GM18499 (cell line): Measurements from ENCODE around the gene OR8D2.
"Not testable (repeated sequence)": the region's sequence is repeated elsewhere in the genome, so short reads cannot be mapped to it uniquely, and the experiment has no call there.

Experiments used
- ATAC-seq: cut with Tn5 transposase; IDR thresholded peaks from one replicate; pipeline ENCODE4 v1.9.1; 2021; ENCODE audit warnings: moderate number of reproducible peaks; ENCODE audit not compliant: insufficient read depth, unreplicated experiment

OR8D2 gene

GRCh38 chr11:124294687-124295086 lies 25.3 kb downstream of the OR8D2 start:
- no peak for ATAC-seq

DNA sequence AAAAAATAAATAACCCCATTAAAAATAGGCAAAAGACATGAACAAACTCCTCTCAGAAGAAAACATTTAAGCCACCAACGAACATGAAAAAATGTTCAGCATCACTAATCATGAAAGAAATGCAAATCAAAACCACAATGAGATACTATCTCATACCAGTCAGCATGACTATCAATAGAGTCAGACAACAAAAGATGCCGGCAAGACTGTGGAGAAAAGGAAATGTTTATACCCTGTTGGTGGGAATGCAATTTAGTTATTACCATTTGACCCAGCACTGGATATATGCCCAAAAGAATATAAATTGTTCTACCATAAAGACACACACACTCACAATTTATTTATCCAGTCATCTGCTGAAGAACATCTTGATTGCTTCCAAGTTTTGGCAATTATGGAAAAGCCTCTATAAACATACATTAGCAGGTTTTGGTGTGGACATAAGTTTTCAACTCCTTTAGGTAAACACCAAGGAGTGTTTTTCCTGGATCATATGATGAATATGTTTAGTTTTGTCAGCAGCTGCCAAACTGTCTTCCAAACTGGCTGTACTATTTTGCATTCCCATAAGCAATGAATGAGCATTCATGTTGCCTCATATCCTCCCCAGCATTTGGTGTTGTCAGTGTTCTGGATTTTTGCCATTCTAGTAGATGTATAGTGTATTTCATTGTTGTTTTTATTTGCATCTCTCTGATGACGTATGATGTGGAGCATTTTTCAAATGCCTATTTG lies 34.2 kb downstream of the OR8D2 start:
- no peak for ATAC-seq

GRCh38 chr11:124278261-124278660 lies 41.7 kb downstream of the OR8D2 start:
- ATAC-seq: no peak

DNA sequence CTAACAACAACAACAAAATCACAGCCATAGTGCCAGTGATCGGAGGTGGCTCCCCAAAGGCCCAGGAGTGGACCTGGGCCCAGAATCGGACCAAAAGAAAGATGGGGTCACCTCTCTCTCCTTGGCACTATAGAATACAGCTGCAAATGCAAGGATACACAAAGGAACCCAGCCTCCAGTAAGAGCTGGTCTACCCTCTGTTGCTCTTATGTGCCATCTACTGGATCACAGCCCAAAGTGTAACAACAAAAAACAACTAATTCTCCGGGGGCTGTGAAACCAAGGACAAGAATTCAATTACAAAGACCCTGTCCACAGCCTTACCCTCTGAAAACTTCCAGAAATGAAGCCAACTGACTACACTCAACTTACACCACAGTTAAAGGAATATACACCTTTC lies 42.2 kb downstream of the OR8D2 start:
- no peak for ATAC-seq

DNA sequence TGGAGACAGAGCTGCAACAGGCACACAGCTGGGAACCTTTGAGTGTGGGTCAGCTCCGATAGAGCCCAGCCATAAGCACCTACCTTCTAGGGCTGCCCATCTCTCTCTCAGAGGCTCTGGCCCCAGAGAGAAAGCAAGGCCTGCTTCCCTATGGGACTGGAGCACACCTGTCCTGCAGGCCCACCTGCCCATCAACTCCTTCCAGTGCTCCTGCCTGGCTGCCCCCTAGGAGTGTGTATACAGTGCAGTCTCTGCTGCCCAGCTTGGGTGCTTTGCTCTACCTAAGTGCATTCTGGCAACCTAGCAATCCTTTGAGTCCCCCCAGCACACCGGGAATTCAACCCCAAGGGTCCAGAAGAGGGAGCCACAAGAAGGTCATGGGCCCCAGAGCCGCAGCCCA lies 42.8 kb downstream of the OR8D2 start:
- ATAC-seq: no peak

DNA sequence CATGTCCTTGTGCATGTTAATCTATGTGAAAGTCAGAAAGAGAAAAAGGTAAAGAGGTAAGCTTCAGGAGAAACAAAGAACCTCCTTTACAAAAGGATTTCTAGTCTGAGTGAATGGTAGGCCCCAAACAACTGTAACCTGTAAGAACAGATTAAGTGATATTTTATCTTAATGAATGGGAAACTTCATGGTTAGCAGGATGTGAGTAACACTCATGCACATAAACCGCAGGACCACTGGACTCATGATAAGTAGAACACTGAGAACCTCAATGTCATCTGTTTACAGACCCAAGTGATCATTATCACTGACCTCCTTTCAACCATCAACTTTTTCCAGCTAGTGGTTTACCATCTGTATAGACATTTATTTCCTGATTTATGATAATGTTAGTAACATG lies 43.9 kb downstream of the OR8D2 start:
- ATAC-seq: no peak

GRCh38 chr11:124274000-124274399 lies 46.0 kb downstream of the OR8D2 start:
- no peak for ATAC-seq

DNA sequence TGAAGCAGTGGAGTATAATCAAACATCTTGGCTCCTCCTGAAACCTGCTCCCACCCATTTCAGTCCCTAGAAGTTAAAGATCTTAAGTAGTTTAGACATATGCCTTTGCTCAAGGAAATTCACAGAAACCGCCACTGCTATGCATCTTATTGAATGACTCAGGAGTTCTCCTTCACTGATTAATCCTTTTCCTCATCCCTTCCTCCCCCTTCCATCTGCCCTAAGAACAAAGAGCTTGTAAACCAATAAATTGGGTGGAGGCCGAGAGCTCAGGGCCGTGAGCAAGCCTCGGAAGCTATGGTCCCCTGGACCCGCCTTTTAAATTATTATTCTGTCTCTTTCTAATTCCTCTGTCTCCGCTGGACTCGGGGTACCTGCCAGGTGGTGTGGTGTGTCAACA lies 49.1 kb downstream of the OR8D2 start:
- not testable (repeated sequence) for ATAC-seq
